Measurements from ENCODE around the gene CBR3. TPM values are rescaled to one million over a fixed set of nuclear protein-coding genes. Genes with fewer than 3 reads are reported as not detected.

Gene CBR3
- total and polyA plus RNA-seq, 10 donors: 1.4 to 4.5 (median 2.9) TPM

DNA sequence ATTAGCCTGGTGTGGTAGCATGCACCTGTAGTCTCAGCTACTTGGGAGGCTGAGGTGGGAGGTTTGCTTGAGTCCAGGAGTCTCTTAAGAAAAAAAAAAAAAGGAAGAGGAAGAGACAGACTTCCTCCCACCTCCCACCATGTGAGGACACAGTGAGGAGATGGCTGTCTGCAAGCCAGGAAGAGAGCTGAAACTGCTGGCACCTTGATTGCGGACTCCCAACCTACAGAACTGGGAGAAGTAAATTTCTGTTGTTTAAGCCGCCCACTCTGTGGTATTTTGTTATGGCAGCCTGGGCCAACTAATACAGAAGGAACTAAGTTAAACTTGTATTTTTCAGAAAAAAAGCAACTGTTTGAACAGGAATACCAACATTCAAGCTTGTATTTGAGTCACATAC lies 43.5 kb downstream of the CBR3 start:
- Histone ChIP-seq H3K9me3 (no peaks in the 10 kb centered on the region), H3K27ac (peak overlapping the region in 1 of 8 donors; percentile 18), H3K4me1 (peaks cover 0 to 69% (median 32%) of the 10 kb centered on the region in 6 donors), H3K27me3 (replicated peaks in 1 of 7) (no peaks in the 10 kb centered on the region), H3K36me3 (peaks cover 0 to 17% (median 0%) of the 10 kb centered on the region in 6 donors), H3K4me3 (no peak overlapping the region)
- WGBS, 5 donors: 62 to 98% (median 71%) methylated on average over 2 of the region's 2 CpGs
- intact Hi-C loops (cut with DNase I; ENCODE audit: low total_unique reads): no loop called here
- TF ChIP-seq POLR2A (IDR thresholded peaks at IDR 0.05): no peak
- no peak for DNase-seq

DNA sequence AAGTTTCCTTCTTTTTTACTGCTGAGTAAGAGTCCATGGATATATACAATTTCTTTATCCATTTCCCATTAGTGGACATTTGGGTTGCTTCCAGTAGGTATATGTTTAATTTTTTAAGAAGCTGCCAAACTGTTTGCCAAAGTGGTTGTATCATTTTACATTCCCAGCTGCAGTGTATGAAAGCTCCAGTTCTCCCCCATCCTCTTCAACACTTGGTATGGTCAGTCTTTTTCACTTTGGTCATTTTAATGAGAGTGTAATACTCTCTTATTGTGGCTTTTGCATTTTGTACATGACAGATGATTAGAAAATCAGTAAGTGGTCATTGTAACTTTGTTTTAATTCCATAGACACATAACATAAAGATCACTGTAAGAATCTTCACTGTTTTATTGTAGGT lies 44.3 kb downstream of the CBR3 start:
- Histone ChIP-seq H3K27me3 (replicated peaks in 1 of 7) (no peaks in the 10 kb centered on the region), H3K9me3 (no peaks in the 10 kb centered on the region), H3K36me3 (peaks cover 0 to 18% (median 0%) of the 10 kb centered on the region in 6 donors), H3K4me1 (peaks cover 0 to 67% (median 29%) of the 10 kb centered on the region in 6 donors), H3K27ac (no peak overlapping the region), H3K4me3 (no peak overlapping the region)
- TF ChIP-seq, protein P1, sequence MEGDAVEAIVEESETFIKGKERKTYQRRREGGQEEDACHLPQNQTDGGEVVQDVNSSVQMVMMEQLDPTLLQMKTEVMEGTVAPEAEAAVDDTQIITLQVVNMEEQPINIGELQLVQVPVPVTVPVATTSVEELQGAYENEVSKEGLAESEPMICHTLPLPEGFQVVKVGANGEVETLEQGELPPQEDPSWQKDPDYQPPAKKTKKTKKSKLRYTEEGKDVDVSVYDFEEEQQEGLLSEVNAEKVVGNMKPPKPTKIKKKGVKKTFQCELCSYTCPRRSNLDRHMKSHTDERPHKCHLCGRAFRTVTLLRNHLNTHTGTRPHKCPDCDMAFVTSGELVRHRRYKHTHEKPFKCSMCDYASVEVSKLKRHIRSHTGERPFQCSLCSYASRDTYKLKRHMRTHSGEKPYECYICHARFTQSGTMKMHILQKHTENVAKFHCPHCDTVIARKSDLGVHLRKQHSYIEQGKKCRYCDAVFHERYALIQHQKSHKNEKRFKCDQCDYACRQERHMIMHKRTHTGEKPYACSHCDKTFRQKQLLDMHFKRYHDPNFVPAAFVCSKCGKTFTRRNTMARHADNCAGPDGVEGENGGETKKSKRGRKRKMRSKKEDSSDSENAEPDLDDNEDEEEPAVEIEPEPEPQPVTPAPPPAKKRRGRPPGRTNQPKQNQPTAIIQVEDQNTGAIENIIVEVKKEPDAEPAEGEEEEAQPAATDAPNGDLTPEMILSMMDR (IDR thresholded peaks at IDR 0.05 in 8 of 11, conservative IDR thresholded peaks at IDR 0.05 in 3 of 11): no peak
- TF ChIP-seq POLR2A (IDR thresholded peaks at IDR 0.05): no peak
- no peak for TF ChIP-seq POLR2AphosphoS5 (IDR thresholded peaks at IDR 0.05)
- intact Hi-C loops (cut with DNase I; ENCODE audit: low total_unique reads): no loop called here
- no peak for DNase-seq

DNA sequence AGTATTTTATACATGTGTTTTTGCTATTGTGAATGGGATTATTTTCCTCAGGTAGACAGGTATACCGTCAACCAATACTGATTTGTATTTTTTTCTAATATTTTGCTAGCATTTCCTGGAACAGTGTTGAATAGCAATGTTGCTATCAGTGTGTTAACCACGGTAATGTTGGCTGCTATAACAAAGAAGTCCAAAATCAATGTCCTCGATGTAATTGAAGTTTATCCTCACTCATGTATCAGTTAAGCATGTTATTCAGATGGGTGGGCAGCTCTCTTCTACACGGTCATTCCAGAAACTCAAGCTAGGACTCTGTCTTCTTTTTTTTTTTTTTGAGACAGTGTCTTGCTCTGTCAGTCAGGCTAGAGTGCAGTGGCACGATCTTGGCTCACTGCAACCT lies 46.1 kb downstream of the CBR3 start:
- TF ChIP-seq, protein P1 (IDR thresholded peaks at IDR 0.05 in 8 of 11, conservative IDR thresholded peaks at IDR 0.05 in 3 of 11): no peak
- TF ChIP-seq POLR2AphosphoS5 (IDR thresholded peaks at IDR 0.05) (no peak), POLR2A (IDR thresholded peaks at IDR 0.05) (no peak)

DNA sequence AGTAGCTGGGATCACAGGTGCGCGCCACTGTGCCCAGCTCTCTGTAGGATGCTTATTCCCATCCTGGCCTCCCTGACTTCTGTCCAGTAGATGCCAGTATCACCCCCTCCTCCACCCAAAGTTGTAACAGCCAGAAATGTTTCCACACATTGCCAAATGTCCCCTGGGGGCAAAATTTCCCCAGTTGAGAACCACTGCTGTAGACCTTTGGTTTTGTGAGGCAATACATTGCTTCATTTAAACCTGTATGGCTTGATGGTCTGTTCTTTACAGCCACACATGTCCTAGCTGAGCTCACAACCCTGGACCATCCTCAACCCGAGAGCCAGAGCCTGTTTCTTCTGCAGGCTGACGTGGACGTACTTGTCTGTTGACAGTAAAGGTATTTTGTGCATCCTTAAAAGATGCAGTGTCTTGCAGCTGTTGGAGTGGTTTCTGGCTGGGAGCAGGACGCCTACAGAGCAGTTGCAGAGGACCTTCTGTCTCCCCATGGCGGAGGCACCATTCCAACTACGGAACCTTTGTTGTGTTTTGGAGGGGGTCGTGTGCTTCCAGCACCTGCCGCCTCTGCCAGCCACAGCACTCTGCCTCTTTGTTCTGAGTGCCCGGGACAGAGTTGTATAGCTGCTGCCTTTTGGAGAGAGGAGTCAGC lies 48.4 kb downstream of the CBR3 start:
- DNase-seq: peak; percentile 54
- Histone ChIP-seq H3K4me3 (no peak overlapping the region), H3K4me1 (peaks cover under 1 to 75% (median 26%) of the 10 kb centered on the region in 6 donors), H3K27me3 (replicated peaks in 1 of 7) (no peaks in the 10 kb centered on the region), H3K36me3 (peaks cover 0 to 22% (median 0%) of the 10 kb centered on the region in 6 donors), H3K9me3 (no peaks in the 10 kb centered on the region), H3K27ac (peak overlapping the region in 2 of 8 donors; percentile 24 to 60)
- WGBS, 5 donors: 68 to 87% (median 76%) methylated on average over 11 of the region's 11 CpGs
- TF ChIP-seq POLR2A (IDR thresholded peaks at IDR 0.05) (no peak), POLR2AphosphoS5 (IDR thresholded peaks at IDR 0.05) (no peak)
- TF ChIP-seq, protein P1 (IDR thresholded peaks at IDR 0.05 in 8 of 11, conservative IDR thresholded peaks at IDR 0.05 in 3 of 11): no peak
- intact Hi-C loops (cut with DNase I; ENCODE audit: low total_unique reads): no loop called here

More for the DNA sequence above, 46.1 kb downstream of the CBR3 start:
- DNase-seq: no peak
- Histone ChIP-seq H3K27me3 (replicated peaks in 1 of 7) (no peaks in the 10 kb centered on the region), H3K4me1 (peaks cover 0 to 76% (median 25%) of the 10 kb centered on the region in 6 donors), H3K9me3 (no peaks in the 10 kb centered on the region), H3K27ac (peak overlapping the region in 5 of 8 donors; percentile 26 to 60 (median 33)), H3K36me3 (peaks cover 0 to 20% (median 0%) of the 10 kb centered on the region in 6 donors), H3K4me3 (peak overlapping the region in 1 of 8 donors; percentile 21)
- intact Hi-C loops (cut with DNase I; ENCODE audit: low total_unique reads): no loop called here
- WGBS, 5 donors: 86 to 93% (median 90%) methylated on average over 5 of the region's 5 CpGs

Data from spleen (tissue), 11 donors.